Measurements from ENCODE around the gene S100A12. TPM values are rescaled to one million over a fixed set of nuclear protein-coding genes. Genes with fewer than 3 reads are reported as not detected.
"Not testable (repeated sequence)": the region's sequence is repeated elsewhere in the genome, so short reads cannot be mapped to it uniquely, and the experiment has no call there.

Gene S100A12
- total RNA-seq, 1 experiment from 2014 or later = not detected

DNA sequence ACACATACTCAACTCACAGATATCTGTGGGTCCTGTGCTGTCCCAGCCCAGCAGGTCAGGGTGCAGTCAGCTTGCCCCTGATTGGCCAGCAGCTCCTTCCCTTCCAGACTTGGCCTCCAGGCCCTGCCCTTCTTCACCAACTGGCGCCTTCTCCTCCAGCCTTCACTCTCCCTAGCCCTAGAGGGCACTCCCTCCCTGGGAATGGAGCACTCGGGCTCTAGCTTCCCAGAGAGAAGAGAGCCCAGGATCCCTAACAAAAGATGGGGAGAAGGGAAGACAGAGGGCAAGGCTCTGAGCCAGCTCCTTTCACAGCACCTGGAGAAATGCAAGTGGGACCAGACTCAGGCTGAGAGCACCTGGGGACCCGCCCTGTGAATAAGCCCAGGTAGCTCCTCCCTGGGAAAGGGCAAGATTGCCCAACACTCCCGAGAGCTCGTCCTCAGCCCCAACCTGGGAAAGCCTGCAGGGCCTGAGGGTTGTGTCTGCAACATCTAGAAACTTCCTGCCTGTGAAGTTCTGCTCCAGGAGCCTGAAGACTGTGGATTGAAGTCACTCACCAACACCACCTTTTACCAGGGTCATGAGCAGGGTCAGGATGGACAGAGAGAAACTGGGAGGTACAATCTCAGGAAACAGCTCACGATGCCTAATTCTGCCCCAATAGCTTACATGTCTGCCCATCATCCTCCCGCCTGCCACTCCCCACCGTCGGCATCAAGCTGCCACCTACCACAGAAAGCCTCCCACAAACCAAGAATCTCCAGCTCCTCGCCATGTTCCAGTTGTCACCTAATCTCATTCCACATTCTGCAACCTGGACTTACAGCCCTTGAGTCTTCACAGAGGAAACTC lies 26.7 kb downstream of the S100A12 start, which contains the start of gene PGLYRP4:
PGLYRP4 (minus strand) TSS at position 331 of the 852 bp plus-strand sequence. CDS start 909 bp downstream, outside the sequence.
- no peaks in the 10 kb centered on the region for H3K9me3 Mint-ChIP-seq (ENCODE audit: unreplicated experiment)
- peaks cover 72% of the 10 kb centered on the region for H3K27me3 Mint-ChIP-seq (ENCODE audit: insufficient read depth, unreplicated experiment)
- intact Hi-C loops (cut with micrococcal nuclease) = no loop called here
- no peak within 1 kb of the TSS for H3K27ac Mint-ChIP-seq (ENCODE audit: low read depth, unreplicated experiment)
- peak; percentile 58 for DNase-seq (ENCODE audit: unreplicated experiment)
- H3K4me1 Mint-ChIP-seq (ENCODE audit: insufficient read depth, unreplicated experiment) = peaks cover 10% of the 10 kb centered on the region
- ChIA-PET CTCF (interaction anchor here (0.7 to 28.2 kb wide), 11 partner anchors 9 to 604 kb away, joined by 3 to 1438 read pairs (median 4); partner anchors contain the start of gene S100A9), POLR2A (interaction anchor here (0.6 to 1.9 kb wide), 7 partner anchors 9 to 267 kb away, joined by 3 to 10 read pairs (median 3); partner anchors contain the start of genes S100A14, S100A2 and S100A9)
- no peak within 1 kb of the TSS for H3K4me3 Mint-ChIP-seq (ENCODE audit: unreplicated experiment)
- BruUV-seq (replicated peaks) = no TSS peak
- H3K36me3 Mint-ChIP-seq (ENCODE audit: insufficient read depth, unreplicated experiment) = no peaks in the 10 kb centered on the region
- TF ChIP-seq CTCF (IDR thresholded peaks at IDR 0.05; ENCODE audit: unreplicated experiment) = no peak

- ChIA-PET POLR2A (interaction anchor here (0.6 to 1.9 kb wide), 3 partner anchors 10 to 143 kb away, joined by 3 to 10 read pairs (median 6); partner anchors contain the start of gene S100A9), CTCF (interaction anchor here (0.8 to 28.2 kb wide), 4 partner anchors 10 to 149 kb away, joined by 3 to 1438 read pairs (median 5); partner anchors contain the start of gene S100A9)
- no peak for TF ChIP-seq CTCF (IDR thresholded peaks at IDR 0.05; ENCODE audit: unreplicated experiment)
- Mint-ChIP-seq H3K4me1 (ENCODE audit: insufficient read depth, unreplicated experiment) (peaks cover 10% of the 10 kb centered on the region), H3K4me3 (ENCODE audit: unreplicated experiment) (no peak overlapping the region), H3K9me3 (ENCODE audit: unreplicated experiment) (no peaks in the 10 kb centered on the region), H3K36me3 (ENCODE audit: insufficient read depth, unreplicated experiment) (no peaks in the 10 kb centered on the region), H3K27ac (ENCODE audit: low read depth, unreplicated experiment) (no peak overlapping the region), H3K27me3 (ENCODE audit: insufficient read depth, unreplicated experiment) (peaks cover 81% of the 10 kb centered on the region)
- no TSS peak for BruUV-seq (replicated peaks)
- intact Hi-C loops (cut with micrococcal nuclease) = no loop called here
- DNase-seq (ENCODE audit: unreplicated experiment) = no peak
Observed at GRCh38 chr1:153347856-153348255, 27.6 kb downstream of the S100A12 start.

- peaks cover 89% of the 10 kb centered on the region for H3K27me3 Mint-ChIP-seq (ENCODE audit: insufficient read depth, unreplicated experiment)
- H3K36me3 Mint-ChIP-seq (ENCODE audit: insufficient read depth, unreplicated experiment); DNase-seq (ENCODE audit: unreplicated experiment); intact Hi-C loops (cut with micrococcal nuclease); POLR2A ChIA-PET; BruUV-seq (replicated peaks); H3K9me3 Mint-ChIP-seq (ENCODE audit: unreplicated experiment); H3K27ac Mint-ChIP-seq (ENCODE audit: low read depth, unreplicated experiment); H3K4me1 Mint-ChIP-seq (ENCODE audit: insufficient read depth, unreplicated experiment); H3K4me3 Mint-ChIP-seq (ENCODE audit: unreplicated experiment): not testable (repeated sequence)
- CTCF ChIA-PET = interaction anchor here (0.8 to 28.2 kb wide), 4 partner anchors 7 to 149 kb away, joined by 3 to 1438 read pairs (median 25); no protein-coding TSS in a partner anchor
Observed at GRCh38 chr1:153347049-153347448, 28.4 kb downstream of the S100A12 start.

- Mint-ChIP-seq H3K27me3 (ENCODE audit: insufficient read depth, unreplicated experiment) (peaks cover 90% of the 10 kb centered on the region), H3K27ac (ENCODE audit: low read depth, unreplicated experiment) (no peak overlapping the region), H3K4me1 (ENCODE audit: insufficient read depth, unreplicated experiment) (peaks cover 10% of the 10 kb centered on the region), H3K9me3 (ENCODE audit: unreplicated experiment) (peaks cover 8% of the 10 kb centered on the region), H3K36me3 (ENCODE audit: insufficient read depth, unreplicated experiment) (no peaks in the 10 kb centered on the region), H3K4me3 (ENCODE audit: unreplicated experiment) (no peak overlapping the region)
- ChIA-PET POLR2A (no interaction called here), CTCF (interaction anchor here (0.5 to 28.2 kb wide), 5 partner anchors 8 to 150 kb away, joined by 3 to 1438 read pairs (median 4); no protein-coding TSS in a partner anchor)
- BruUV-seq (replicated peaks) = no TSS peak
- TF ChIP-seq CTCF (IDR thresholded peaks at IDR 0.05; ENCODE audit: unreplicated experiment) = no peak
- DNase-seq (ENCODE audit: unreplicated experiment) = no peak
- intact Hi-C loops (cut with micrococcal nuclease) = no loop called here
Observed at GRCh38 chr1:153346077-153346723, 29.2 kb downstream of the S100A12 start.
